ENCODE measurements around the gene COMMD7. TPM values are rescaled to one million over a fixed set of nuclear protein-coding genes. Genes with fewer than 3 reads are reported as not detected.

The COMMD7 gene
- total RNA-seq, 1 experiment from 2014 or later: 13.2 TPM

- CTCF ChIA-PET: interaction anchor here (0.6 to 5.9 kb wide), 11 partner anchors 8 to 564 kb away, joined by 3 to 185 read pairs (median 4); partner anchors contain the start of gene MAPRE1
- H3K27ac ChIP-seq (ENCODE audit: low read depth, low read length): no peak overlapping the region
These were observed 70.0 kb downstream of the COMMD7 start for GRCh38 chr20:32672982-32673851.

GRCh38 chr20:32672394-32672981 lies 70.8 kb downstream of the COMMD7 start:
- H2AFZ ChIP-seq (ENCODE audit: low read depth, low read length, poor library complexity, severe bottlenecking): no peak overlapping the region
- no peak overlapping the region for H3K27ac ChIP-seq (ENCODE audit: low read depth, low read length)
- no peaks in the 10 kb centered on the region for H4K20me1 ChIP-seq (ENCODE audit: insufficient read depth)
- H3K4me1 ChIP-seq (ENCODE audit: control insufficient read depth in 1 of 2, insufficient read depth in 2 of 2, low read length in 2 of 2): peaks cover under 1 to 1% of the 10 kb centered on the region in 2 experiments; a peak in 1 of 4 replicates
- ChIA-PET CTCF (interaction anchor here (0.7 to 5.9 kb wide), 4 partner anchors 9 to 109 kb away, joined by 3 to 185 read pairs (median 3); no protein-coding TSS in a partner anchor), POLR2A (no interaction called here), RAD21 (ENCODE audit: low non-redundant PET in 1 of 2, low total read pairs in 2 of 2, uncharacterized antibody in 2 of 2, unreplicated experiment in 2 of 2) (interaction anchor here (0.6 to 3.2 kb wide), 3 partner anchors 106 to 210 kb away, joined by 6 to 38 read pairs (median 30); no protein-coding TSS in a partner anchor)
- no peaks in the 10 kb centered on the region for H3K27me3 ChIP-seq (ENCODE audit: insufficient read depth, low read length)
- H3K9ac ChIP-seq (ENCODE audit: low read length): no peak overlapping the region
- no peaks in the 10 kb centered on the region for H3K9me2 ChIP-seq (ENCODE audit: insufficient read depth)
- H3K79me2 ChIP-seq (ENCODE audit: insufficient read depth, low read length): no peaks in the 10 kb centered on the region
- H3K4me3 ChIP-seq (replicated peaks in 1 of 2; ENCODE audit: low read depth in 1 of 2, low read length in 2 of 2): no peak overlapping the region
- DNase-seq (ENCODE audit: low read depth, low spot score): no peak
- H3K4me2 ChIP-seq (ENCODE audit: low read length): no peak overlapping the region
- no peak for ATAC-seq
- H3K36me3 ChIP-seq (ENCODE audit: control insufficient read depth in 1 of 2, insufficient read depth in 2 of 2, low read length in 2 of 2): no peaks in the 10 kb centered on the region
- no peaks in the 10 kb centered on the region for H3K9me3 ChIP-seq (ENCODE audit: control insufficient read depth in 1 of 2, insufficient read depth in 1 of 2, low read depth in 1 of 2, low read length in 2 of 2)
- BruUV-seq (replicated peaks): no TSS peak
- intact Hi-C loops (cut with micrococcal nuclease): no loop called here
- TF ChIP-seq JUND (IDR thresholded peaks at IDR 0.05) (no peak), EZH2 (IDR thresholded peaks at IDR 0.05) (no peak), POLR2AphosphoS5 (IDR thresholded peaks at IDR 0.05; ENCODE audit: low read depth, low read length) (no peak), TCF7L2 (IDR thresholded peaks at IDR 0.05; ENCODE audit: borderline replicate concordance, extremely low read depth, insufficient read depth, insufficient read length) (no peak), CTCF (IDR thresholded peaks at IDR 0.05 in 2 of 3, conservative IDR thresholded peaks at IDR 0.05 in 1 of 3; ENCODE audit: borderline replicate concordance in 1 of 3, insufficient read depth in 1 of 3, low read depth in 2 of 3, low read length in 2 of 3) (no peak), REST (IDR thresholded peaks at IDR 0.05; ENCODE audit: low read depth) (no peak), ATF3 (IDR thresholded peaks at IDR 0.05) (no peak)

More at GRCh38 chr20:32672982-32673851, 70.0 kb downstream of the COMMD7 start:
- RAD21 ChIA-PET (ENCODE audit: low non-redundant PET in 1 of 2, low total read pairs in 2 of 2, uncharacterized antibody in 2 of 2, unreplicated experiment in 2 of 2): interaction anchor here (0.5 to 3.2 kb wide), 4 partner anchors 70 to 105 kb away, joined by 3 to 38 read pairs (median 17); partner anchors contain the start of gene COMMD7 (in 1 of the 2)
- BruUV-seq (replicated peaks): no TSS peak
- Histone ChIP-seq H3K4me3 (replicated peaks in 1 of 2; ENCODE audit: low read depth in 1 of 2, low read length in 2 of 2) (no peak overlapping the region), H3K4me2 (ENCODE audit: low read length) (no peak overlapping the region), H3K36me3 (ENCODE audit: control insufficient read depth in 1 of 2, insufficient read depth in 2 of 2, low read length in 2 of 2) (no peaks in the 10 kb centered on the region), H3K27me3 (ENCODE audit: insufficient read depth, low read length) (no peaks in the 10 kb centered on the region), H3K4me1 (ENCODE audit: control insufficient read depth in 1 of 2, insufficient read depth in 2 of 2, low read length in 2 of 2) (peaks cover 3 to 7% of the 10 kb centered on the region in 2 experiments; a peak in 1 of 4 replicates), H3K79me2 (ENCODE audit: insufficient read depth, low read length) (no peaks in the 10 kb centered on the region), H2AFZ (ENCODE audit: low read depth, low read length, poor library complexity, severe bottlenecking) (no peak overlapping the region), H4K20me1 (ENCODE audit: insufficient read depth) (no peaks in the 10 kb centered on the region), H3K9me2 (ENCODE audit: insufficient read depth) (no peaks in the 10 kb centered on the region), H3K9ac (ENCODE audit: low read length) (no peak overlapping the region), H3K9me3 (ENCODE audit: control insufficient read depth in 1 of 2, insufficient read depth in 1 of 2, low read depth in 1 of 2, low read length in 2 of 2) (no peaks in the 10 kb centered on the region)
- TF ChIP-seq SIN3A (IDR thresholded peaks at IDR 0.05; ENCODE audit: low read depth) (no peak), RAD21 (IDR thresholded peaks at IDR 0.05; ENCODE audit: low read depth) (no peak), EGR1 (IDR thresholded peaks at IDR 0.05; ENCODE audit: low read depth) (no peak), JUND (IDR thresholded peaks at IDR 0.05) (no peak), SP1 (IDR thresholded peaks at IDR 0.05; ENCODE audit: low read depth) (no peak), TCF7L2 (IDR thresholded peaks at IDR 0.05; ENCODE audit: borderline replicate concordance, extremely low read depth, insufficient read depth, insufficient read length) (no peak), POLR2AphosphoS5 (IDR thresholded peaks at IDR 0.05; ENCODE audit: low read depth, low read length) (no peak)
- intact Hi-C loops (cut with micrococcal nuclease): no loop called here
- DNase-seq (ENCODE audit: low read depth, low spot score): no peak
- ATAC-seq: no peak
- POLR2A ChIA-PET: interaction anchor here (1.9 kb wide), 1 partner anchor 105 kb away, joined by 11 read pairs; no protein-coding TSS in a partner anchor

Measured in HCT116 (cell line).